HepG2 (cell line): ENCODE measurements around the gene RHOBTB1. TPM values are rescaled to one million over a fixed set of nuclear protein-coding genes. Genes with fewer than 3 reads are reported as not detected.

Experiments used
- ATAC-seq: fragments of 200-7000 bp; cut with Tn5 transposase; 3 replicates; pipeline ENCODE4 v1.9.1; 2020; ENCODE audit warnings: mild to moderate bottlenecking, moderate library complexity
- BruUV-seq: library from RNA; stranded (reverse); fragments of 400-500 nt; replicated peaks from 2 replicates; lab custom pipeline; 2021; lab: Mats Ljungman, UMichigan
- CTCF ChIA-PET: fragments of 300-600 bp; formaldehyde crosslinking; extraction: SDS; loops from one replicate; lab custom pipeline; 2021; ENCODE audit warnings: low total read pairs, inconsistent platforms, low intra/inter-chr PET ratio; lab: Yijun Ruan, JAX
- POLR2A ChIA-PET: fragments of 350-600 bp; sonication (Branson Sonifier 250); formaldehyde crosslinking; loops from one replicate; lab custom pipeline; 2020; ENCODE audit warnings: antibody characterized with exemption, inconsistent platforms; lab: Yijun Ruan, JAX
- DNase-seq: peaks from one replicate; pipeline ENCODE4 v3.0.0-alpha.2; 2015; ENCODE audit warnings: low spot score
- FAIRE-seq: peaks from 3 replicates; lab custom pipeline; 2011; peaks lifted over from hg19 to GRCh38; lab: Jason Lieb, UNC
- H2AFZ ChIP-seq: one replicate; pipeline ENCODE4 v1.6.1; 2011; ENCODE audit warnings: low read length, inconsistent platforms
- H3K27ac ChIP-seq: fragments of 300-600 bp; 3 replicates; pipeline ENCODE4 v1.8.0; 2011; ENCODE audit warnings: mixed run types, mild to moderate bottlenecking, mixed read lengths, low read length, inconsistent platforms; ENCODE audit not compliant: insufficient read depth; ENCODE audit errors: extremely low read length
- H3K27me3 ChIP-seq, 2 experiments: fragments of 200-600 bp in 1 of 2; 2 replicates in 1 of 2; 3 replicates in 1 of 2; pipeline versions ENCODE4 v1.6.0 to v1.8.0; 2011; ENCODE audit warnings: low read length in 2 of 2, mild to moderate bottlenecking in 2 of 2, moderate library complexity in 2 of 2, inconsistent platforms in 1 of 2; ENCODE audit not compliant: insufficient read depth in 2 of 2, control insufficient read depth in 1 of 2
- H3K36me3 ChIP-seq, 2 experiments: fragments of 200-600 bp in 1 of 2; replicated peaks in 1 of 2; 2 replicates in 1 of 2; 3 replicates in 1 of 2; pipeline versions ENCODE4 v1.5.1 to v1.8.0; 2011; ENCODE audit warnings: low read length in 2 of 2, inconsistent platforms in 1 of 2; ENCODE audit not compliant: insufficient read depth in 2 of 2, control insufficient read depth in 1 of 2
- H3K4me1 ChIP-seq: 2 replicates; pipeline ENCODE4 v1.5.1; 2012; ENCODE audit warnings: low read length, inconsistent platforms; ENCODE audit not compliant: insufficient read depth
- H3K4me2 ChIP-seq: 2 replicates; pipeline ENCODE4 v1.6.0; 2011; ENCODE audit warnings: low read depth, low read length, inconsistent platforms
- H3K4me3 ChIP-seq, 3 experiments: fragments of 200-600 bp in 1 of 3; sonication (generic), shearing (Covaris generic) in 1 of 3; replicated peaks in 1 of 3; 2 replicates each; pipeline ENCODE4 v1.5.1; 2011 to 2016; ENCODE audit warnings: low read length in 3 of 3, inconsistent platforms in 2 of 3, low read depth in 2 of 3, mild to moderate bottlenecking in 2 of 3, control low read depth in 1 of 3, mixed read lengths in 1 of 3; ENCODE audit not compliant: insufficient read depth in 1 of 3
- H3K79me2 ChIP-seq: one replicate; pipeline ENCODE4 v1.6.1; 2011; ENCODE audit warnings: low read length, inconsistent platforms; ENCODE audit not compliant: insufficient read depth
- H3K9ac ChIP-seq: 2 replicates; pipeline ENCODE4 v1.6.0; 2011; ENCODE audit warnings: mild to moderate bottlenecking, low read depth, low read length, inconsistent platforms; ENCODE audit not compliant: insufficient read depth
- H3K9me3 ChIP-seq: 2 replicates; pipeline ENCODE4 v1.5.1; 2012; ENCODE audit warnings: mild to moderate bottlenecking, low read length
- H4K20me1 ChIP-seq: 2 replicates; pipeline ENCODE4 v1.6.0; 2011; ENCODE audit warnings: inconsistent platforms, mild to moderate bottlenecking, low read length, moderate library complexity; ENCODE audit not compliant: insufficient read depth
- CEBPZ ChIP-seq: IDR thresholded peaks from 2 replicates; pipeline ENCODE4 v1.6.1; 2012; ENCODE audit warnings: low read length, improper control_type of control experiment
- GMEB2 ChIP-seq: IDR thresholded peaks from 2 replicates; pipeline ENCODE4 v1.6.1; 2016; ENCODE audit warnings: missing biosample characterization, missing genetic modification reagents, low read depth
- HIC2 ChIP-seq: sonication (generic); formaldehyde crosslinking; IDR thresholded peaks from 2 replicates; pipeline ENCODE4 v1.9.0; 2022; ENCODE audit warnings: low read depth, missing genetic modification reagents
- JDP2 ChIP-seq: sonication (generic); formaldehyde crosslinking; IDR thresholded peaks from 2 replicates; pipeline ENCODE4 v1.8.1; 2022; ENCODE audit warnings: missing genetic modification reagents, borderline replicate concordance
- KMT2B ChIP-seq: IDR thresholded peaks from 2 replicates; pipeline ENCODE4 v1.6.1; 2016; ENCODE audit warnings: missing genetic modification reagents, missing compliant biosample characterization
- LBX2 ChIP-seq: sonication (generic); formaldehyde crosslinking; IDR thresholded peaks from 2 replicates; pipeline ENCODE4 v1.5.0; 2020; ENCODE audit warnings: missing genetic modification reagents, mild to moderate bottlenecking, borderline replicate concordance
- RARG ChIP-seq: sonication (generic); formaldehyde crosslinking; IDR thresholded peaks from 2 replicates; pipeline ENCODE4 v1.4.0; 2020; ENCODE audit warnings: low read depth, mild to moderate bottlenecking, missing genetic modification reagents
- SSRP1 ChIP-seq: IDR thresholded peaks from 2 replicates; pipeline ENCODE4 v1.6.1; 2016; ENCODE audit warnings: control low read depth
- TRAFD1 ChIP-seq: sonication (generic); formaldehyde crosslinking; IDR thresholded peaks from 2 replicates; pipeline ENCODE4 v1.5.1; 2020; ENCODE audit warnings: missing genetic modification reagents, mild to moderate bottlenecking, borderline replicate concordance
- ZFP1 ChIP-seq: IDR thresholded peaks from 2 replicates; pipeline ENCODE4 v1.6.1; 2016
- ZNF274 ChIP-seq: sonication (generic); formaldehyde crosslinking; IDR thresholded peaks from 2 replicates; pipeline ENCODE4 v1.5.1; 2020; ENCODE audit warnings: mild to moderate bottlenecking, missing genetic modification reagents
- ZNF503 ChIP-seq: sonication (generic); formaldehyde crosslinking; IDR thresholded peaks from 2 replicates; pipeline ENCODE4 v1.4.0; 2020; ENCODE audit warnings: missing genetic modification reagents
- ZNF557 ChIP-seq: sonication (generic); formaldehyde crosslinking; IDR thresholded peaks from 2 replicates; pipeline ENCODE4 v1.4.0; 2020; ENCODE audit warnings: missing genetic modification reagents
- WGBS: methylation state at CpG from one replicate; pipeline ENCODE4 v1.1.6; 2017; ENCODE audit warnings: low lambda C conversion rate; 5-methylcytosine and 5-hydroxymethylcytosine counted together
- in situ Hi-C: cut with HindIII; loops from 2 replicates; pipeline ENCODE4 v1.10.0; 2017; ENCODE audit warnings: low pct_unique_long_range_greater_than_20kb; ENCODE audit not compliant: extremely low pct_ligation_motif_present
- intact Hi-C: fragments of 100-400 bp; cut with micrococcal nuclease; formaldehyde crosslinking; loops from one replicate; pipeline ENCODE4 v1.10.0; 2022; ENCODE audit not compliant: unreplicated experiment
- polyA plus RNA-seq, 8 experiments: library from polyadenylated mRNA; depleted of rRNA in 3 of 8; stranded (reverse) in 7 of 8; unstranded in 1 of 8; fragments of >200 nt; fragmentation: Illumina TruSeq in 4 of 8; extraction: Trizol in 4 of 8; gene quantifications; 2 replicates each; pipeline versions ENCODE4 v1.2.1 to v1.2.3, GENCODE V29; 2011 to 2016; ENCODE audit warnings: low read depth in 4 of 8, missing spikeins in 1 of 8, mixed read lengths in 1 of 8; ENCODE audit not compliant: insufficient read depth in 1 of 8
- total RNA-seq, 5 experiments: library from RNA; depleted of rRNA; stranded (reverse); fragments of >200 nt; fragmentation: Illumina TruSeq; extraction: Trizol; gene quantifications; 2 replicates each; pipeline ENCODE4 v1.2.3, GENCODE V29; 2016; ENCODE audit warnings: low read depth in 1 of 5

Gene RHOBTB1
- total and polyA plus RNA-seq, 2 of the 13 experiments (the other 11 are each of a cell fraction or from before 2014, with no cell fraction given), result 18.8 to 59.5 TPM

- WGBS, result 94% methylated on average over 3 of the region's 3 CpGs
- no TSS peak for BruUV-seq
- Histone ChIP-seq H3K4me2 (no peak overlapping the region), H3K9me3 (no peaks in the 10 kb centered on the region), H3K9ac (no peak overlapping the region), H3K27me3 (no peaks in the 10 kb centered on the region), H3K36me3 (peaks cover 0 to 2% of the 10 kb centered on the region in 2 experiments; a peak in 1 of 5 replicates), H3K4me3 (no peak overlapping the region), H4K20me1 (no peaks in the 10 kb centered on the region), H3K79me2 (no peaks in the 10 kb centered on the region), H2AFZ (no peak overlapping the region), H3K4me1 (peaks cover 38% of the 10 kb centered on the region), H3K27ac (no peak overlapping the region)
- intact Hi-C loops, result no loop called here
- CTCF ChIA-PET, result no interaction called here
- ATAC-seq (no peak), FAIRE-seq (no peak), DNase-seq (no peak)
- in situ Hi-C loops, result no loop called here
- POLR2A ChIA-PET, result no interaction called here
- TF ChIP-seq TRAFD1 (CRISPR knock-in tag) (no peak), SSRP1 (CRISPR knock-in tag) (no peak), ZNF274 (CRISPR knock-in tag) (no peak), ZFP1 (CRISPR knock-in tag) (no peak), LBX2 (CRISPR knock-in tag) (no peak), ZNF503 (CRISPR knock-in tag) (no peak), GMEB2 (CRISPR knock-in tag) (no peak), HIC2 (CRISPR knock-in tag) (no peak), CEBPZ (no peak), RARG (CRISPR knock-in tag) (no peak), JDP2 (CRISPR knock-in tag) (no peak), ZNF557 (CRISPR knock-in tag) (no peak), KMT2B (no peak)
Measured at GRCh38 chr10:60958892-60959601, 15.1 kb upstream of the RHOBTB1 start.
